Measurements from ENCODE around the gene SP5.
A peak's percentile ranks its signal among the peaks of the same experiment; 100 is the strongest.

SP5 gene

GRCh38 chr2:170716851-170717598, 1.9 kb downstream of the SP5 start:
- Mint-ChIP-seq H3K27me3 (ENCODE audit: low read depth) (peaks cover 86% of the 10 kb centered on the region), H3K9me3 (no peaks in the 10 kb centered on the region), H3K4me1 (peaks cover 25% of the 10 kb centered on the region), H3K4me3 (peak overlapping the region; percentile 73 to 82 (median 75)), H3K27ac (no peak overlapping the region), H3K36me3 (ENCODE audit: low read depth) (no peaks in the 10 kb centered on the region)
- TF ChIP-seq CTCF (IDR thresholded peaks at IDR 0.05; ENCODE audit: unreplicated experiment in 3 of 3), result peak; percentile 72 to 81 (median 74)

GRCh38 chr2:170717599-170717963, 2.4 kb downstream of the SP5 start:
- Mint-ChIP-seq H3K36me3 (ENCODE audit: low read depth) (no peaks in the 10 kb centered on the region), H3K4me3 (peak overlapping the region; percentile 73 to 82 (median 75)), H3K9me3 (no peaks in the 10 kb centered on the region), H3K27ac (no peak overlapping the region), H3K4me1 (peaks cover 20% of the 10 kb centered on the region), H3K27me3 (ENCODE audit: low read depth) (peaks cover 86% of the 10 kb centered on the region)
- TF ChIP-seq CTCF (IDR thresholded peaks at IDR 0.05; ENCODE audit: unreplicated experiment in 3 of 3), result no peak

GRCh38 chr2:170717991-170718589, 3.0 kb downstream of the SP5 start:
- H3K27ac Mint-ChIP-seq, result no peak overlapping the region
- H3K36me3 Mint-ChIP-seq (ENCODE audit: low read depth), result no peaks in the 10 kb centered on the region
- no peaks in the 10 kb centered on the region for H3K9me3 Mint-ChIP-seq
- H3K4me1 Mint-ChIP-seq, result peaks cover 20% of the 10 kb centered on the region
- peaks cover 85% of the 10 kb centered on the region for H3K27me3 Mint-ChIP-seq (ENCODE audit: low read depth)
- TF ChIP-seq CTCF (IDR thresholded peaks at IDR 0.05; ENCODE audit: unreplicated experiment in 3 of 3), result no peak
- H3K4me3 Mint-ChIP-seq, result peak overlapping the region; percentile 73 to 82 (median 75)

GRCh38 chr2:170719810-170720209, 4.7 kb downstream of the SP5 start:
- no peaks in the 10 kb centered on the region for H3K36me3 Mint-ChIP-seq (ENCODE audit: low read depth)
- TF ChIP-seq CTCF (IDR thresholded peaks at IDR 0.05; ENCODE audit: unreplicated experiment in 3 of 3), result no peak
- H3K27ac Mint-ChIP-seq, result no peak overlapping the region

GRCh38 chr2:170721678-170722077, 6.5 kb downstream of the SP5 start:
- peaks cover 12% of the 10 kb centered on the region for H3K4me1 Mint-ChIP-seq
- peaks cover 67% of the 10 kb centered on the region for H3K27me3 Mint-ChIP-seq (ENCODE audit: low read depth)
- H3K9me3 Mint-ChIP-seq, result no peaks in the 10 kb centered on the region
- no peaks in the 10 kb centered on the region for H3K36me3 Mint-ChIP-seq (ENCODE audit: low read depth)
- H3K4me3 Mint-ChIP-seq, result no peak overlapping the region
- H3K27ac Mint-ChIP-seq, result no peak overlapping the region
- no peak for TF ChIP-seq CTCF (IDR thresholded peaks at IDR 0.05; ENCODE audit: unreplicated experiment in 3 of 3)

More at GRCh38 chr2:170719810-170720209, 4.7 kb downstream of the SP5 start:
- H3K4me1 Mint-ChIP-seq, result peaks cover 17% of the 10 kb centered on the region
- no peaks in the 10 kb centered on the region for H3K9me3 Mint-ChIP-seq
- peaks cover 76% of the 10 kb centered on the region for H3K27me3 Mint-ChIP-seq (ENCODE audit: low read depth)
- H3K4me3 Mint-ChIP-seq, result no peak overlapping the region

- H3K4me3 Mint-ChIP-seq, result no peak overlapping the region
- TF ChIP-seq CTCF (IDR thresholded peaks at IDR 0.05; ENCODE audit: unreplicated experiment in 3 of 3), result no peak
- H3K27ac Mint-ChIP-seq, result no peak overlapping the region
- no peaks in the 10 kb centered on the region for H3K9me3 Mint-ChIP-seq
- H3K27me3 Mint-ChIP-seq (ENCODE audit: low read depth), result peaks cover 60% of the 10 kb centered on the region
- H3K36me3 Mint-ChIP-seq (ENCODE audit: low read depth), result no peaks in the 10 kb centered on the region
- H3K4me1 Mint-ChIP-seq, result peaks cover 9% of the 10 kb centered on the region
These were observed 7.2 kb downstream of the SP5 start for GRCh38 chr2:170722301-170722700.

Measured in nephron (organoid).